ENCODE results near the gene SLFN12. TPM values are rescaled to one million over a fixed set of nuclear protein-coding genes. Genes with fewer than 3 reads are reported as not detected.

SLFN12 gene
- 6.2 and 7.0 TPM in 2 replicates for total RNA-seq

DNA sequence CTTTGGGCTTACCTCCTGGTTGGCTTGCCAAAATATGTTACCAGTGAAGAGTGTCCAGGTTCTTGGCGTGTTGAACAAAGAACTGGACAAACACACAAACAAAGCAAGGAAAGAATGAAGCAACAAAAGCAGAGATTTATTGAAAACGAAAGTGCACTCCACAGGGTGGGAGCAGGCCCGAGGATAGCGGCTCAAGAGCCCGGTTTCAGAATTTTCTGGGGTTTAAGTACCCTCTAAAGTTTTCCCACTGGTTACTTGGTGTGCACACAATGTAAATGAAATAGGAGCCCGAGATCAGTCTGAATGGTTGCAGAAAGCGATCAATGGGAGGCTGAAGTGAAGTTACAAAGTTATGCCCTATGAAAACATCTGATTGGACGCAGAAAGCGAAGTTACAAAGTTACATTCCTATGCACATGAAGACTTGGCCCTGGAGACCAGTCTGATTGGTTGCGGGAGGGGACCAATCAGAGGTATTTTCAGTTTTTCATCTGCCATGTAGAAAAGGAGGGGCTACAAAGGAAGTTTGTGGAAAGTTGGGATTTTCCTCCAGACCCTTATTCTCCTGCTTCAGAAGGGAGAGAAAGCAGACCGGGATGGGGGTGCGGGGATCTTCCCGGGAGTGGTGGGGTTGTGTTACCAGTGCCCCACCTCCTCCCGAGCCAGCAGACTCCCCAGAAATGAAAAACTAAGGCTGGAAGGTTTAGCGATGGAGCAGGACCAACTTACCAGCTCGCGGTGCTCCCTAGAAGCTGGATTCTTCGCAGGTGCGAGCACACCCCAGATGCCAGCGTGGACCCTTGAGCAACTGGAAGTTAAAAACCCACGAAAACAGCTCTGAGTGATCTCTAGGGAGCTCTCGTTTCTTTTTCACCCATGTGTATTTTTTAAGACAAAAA lies at the start of gene SLFN12:
Gene SLFN12 (minus strand): TSS at position 325 of the 899 bp plus-strand sequence. CDS start 9,472 bp downstream, outside the sequence.

DNA sequence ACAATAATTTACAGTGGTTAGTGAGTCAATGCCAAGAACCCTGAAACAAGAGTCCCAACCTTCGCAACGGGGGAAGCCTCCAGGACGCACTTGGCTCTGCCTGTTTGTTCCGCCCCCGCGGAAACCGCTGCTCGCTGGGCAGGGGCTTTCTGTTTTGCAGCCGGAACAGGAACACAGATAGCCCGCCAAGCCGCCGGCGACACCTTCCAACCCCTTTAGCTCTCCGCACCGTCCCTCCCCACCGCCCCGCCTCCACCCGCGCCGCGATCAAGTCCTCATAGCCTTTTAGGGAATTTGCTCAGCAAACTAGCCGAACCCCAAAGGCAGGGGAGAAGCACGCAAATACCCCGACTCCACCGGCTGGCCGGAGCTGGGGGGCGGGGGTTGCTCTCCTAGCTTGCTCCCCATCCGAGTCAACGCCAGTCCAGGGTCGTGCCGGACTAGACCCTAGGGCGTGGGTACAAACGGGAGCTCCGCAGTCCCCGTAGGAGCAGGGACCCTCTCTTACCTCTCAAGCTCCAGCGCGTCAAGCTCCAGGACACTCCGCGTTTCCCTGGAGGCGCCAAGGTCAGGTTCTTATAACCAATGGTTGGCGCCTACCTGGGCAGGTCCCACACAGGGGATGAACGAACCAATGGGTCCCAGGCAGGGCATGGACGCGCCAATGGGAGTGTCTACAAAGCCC lies 16.1 kb upstream of the SLFN12 start, which contains the start of gene SLFN13:
Gene SLFN13 (minus strand): TSS at position 553 of the 685 bp plus-strand sequence. CDS start 3,086 bp downstream, outside the sequence.

DNA sequence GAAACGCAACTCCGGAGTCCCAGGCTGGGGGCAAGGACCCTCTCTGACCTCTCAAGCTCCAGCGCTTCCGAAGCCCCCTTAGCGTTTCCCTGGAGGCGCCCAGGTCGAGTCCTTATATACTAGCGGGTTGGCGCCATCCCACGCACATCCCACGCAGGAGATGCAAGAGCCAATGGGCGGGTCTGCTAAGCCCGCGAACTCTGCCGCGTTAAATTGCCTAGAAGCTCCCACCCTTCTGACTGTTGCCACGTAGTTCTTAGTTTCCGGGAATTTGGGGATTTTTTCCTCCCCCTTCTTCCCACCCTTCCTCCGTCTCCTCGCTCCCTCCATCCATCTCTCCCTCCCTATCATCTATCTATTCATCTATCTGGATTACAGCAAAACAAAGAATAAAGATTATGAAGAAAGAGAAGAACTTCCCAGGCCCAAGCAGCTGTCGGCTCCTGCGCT lies 58.7 kb downstream of the SLFN12 start, which contains the start of gene SLFN11:
Gene SLFN11 (minus strand): TSS at position 88 of the 450 bp plus-strand sequence. CDS start 9,814 bp downstream, outside the sequence.

Other genes with a start within 250 kb of the SLFN12 start
- not detected in 2 replicates for gene SLC35G3, start 238.1 kb downstream of the SLFN12 start, total RNA-seq
- gene SLFN5, start 189.4 kb downstream of the SLFN12 start, total RNA-seq: 18.0 and 18.5 TPM in 2 replicates
- gene SLFN11, start 58.9 kb downstream of the SLFN12 start, total RNA-seq: 3.6 and 8.8 TPM in 2 replicates
- gene SLFN13, start 16.3 kb upstream of the SLFN12 start, total RNA-seq: 4.1 and 4.5 TPM in 2 replicates
- gene SLFN12L, start 105.2 kb upstream of the SLFN12 start, total RNA-seq: 0.88 TPM in 1 of 2 replicates, not detected in the other
- not detected in 2 replicates for gene SLFN14, start 128.3 kb upstream of the SLFN12 start, total RNA-seq
- 2.6 and 3.7 TPM in 2 replicates for gene PEX12, start 146.1 kb upstream of the SLFN12 start, total RNA-seq
- gene AP2B1, start 154.8 kb upstream of the SLFN12 start, total RNA-seq: 81.5 and 117 TPM in 2 replicates

Measured in airway epithelial cell (primary cell).